ENCODE measurements around the gene PRPSAP1. TPM values are rescaled to one million over a fixed set of nuclear protein-coding genes. Genes with fewer than 3 reads are reported as not detected.

PRPSAP1 gene
- total RNA-seq, 2 experiments from 2014 or later = 58.7 to 63.0 TPM

- Mint-ChIP-seq H3K27ac (no peak overlapping the region), H3K9me3 (no peaks in the 10 kb centered on the region), H3K4me3 (no peak overlapping the region), H3K36me3 (ENCODE audit: low read depth) (peaks cover 4% of the 10 kb centered on the region), H3K27me3 (no peaks in the 10 kb centered on the region), H3K4me1 (peaks cover 12% of the 10 kb centered on the region)
- no peak for DNase-seq
- POLR2A ChIA-PET = no interaction called here
- CTCF ChIA-PET = interaction anchor here (0.7 to 4.4 kb wide), 5 partner anchors 8 to 88 kb away, joined by 3 to 23 read pairs (median 6); no protein-coding TSS in a partner anchor
Observed at GRCh38 chr17:76388966-76389888, 35.5 kb upstream of the PRPSAP1 start.

DNA sequence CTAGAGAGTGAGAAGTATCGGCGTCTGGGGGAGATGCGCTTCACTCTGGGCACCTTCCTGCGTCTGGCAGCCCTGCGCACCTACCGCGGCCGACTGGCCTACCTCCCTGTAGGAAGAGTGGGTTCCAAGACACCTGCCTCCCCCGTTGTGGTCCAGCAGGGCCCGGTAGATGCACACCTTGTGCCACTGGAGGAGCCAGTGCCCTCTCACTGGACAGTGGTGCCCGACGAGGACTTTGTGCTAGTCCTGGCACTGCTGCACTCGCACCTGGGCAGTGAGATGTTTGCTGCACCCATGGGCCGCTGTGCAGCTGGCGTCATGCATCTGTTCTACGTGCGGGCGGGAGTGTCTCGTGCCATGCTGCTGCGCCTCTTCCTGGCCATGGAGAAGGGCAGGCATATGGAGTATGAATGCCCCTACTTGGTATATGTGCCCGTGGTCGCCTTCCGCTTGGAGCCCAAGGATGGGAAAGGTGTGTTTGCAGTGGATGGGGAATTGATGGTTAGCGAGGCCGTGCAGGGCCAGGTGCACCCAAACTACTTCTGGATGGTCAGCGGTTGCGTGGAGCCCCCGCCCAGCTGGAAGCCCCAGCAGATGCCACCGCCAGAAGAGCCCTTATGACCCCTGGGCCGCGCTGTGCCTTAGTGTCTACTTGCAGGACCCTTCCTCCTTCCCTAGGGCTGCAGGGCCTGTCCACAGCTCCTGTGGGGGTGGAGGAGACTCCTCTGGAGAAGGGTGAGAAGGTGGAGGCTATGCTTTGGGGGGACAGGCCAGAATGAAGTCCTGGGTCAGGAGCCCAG is 33.5 kb upstream of the PRPSAP1 start:
- ChIA-PET POLR2A (no interaction called here), CTCF (interaction anchor here (1.0 to 4.8 kb wide), 6 partner anchors 11 to 491 kb away, joined by 3 to 59 read pairs (median 15); partner anchors contain the start of genes PRPSAP1 and TRIM65)
- H3K4me1 Mint-ChIP-seq = peaks cover 18% of the 10 kb centered on the region
- no peak overlapping the region for H3K4me3 Mint-ChIP-seq
- DNase-seq = no peak
- H3K27ac Mint-ChIP-seq = no peak overlapping the region
- peaks cover 1% of the 10 kb centered on the region for H3K36me3 Mint-ChIP-seq (ENCODE audit: low read depth)
- no peaks in the 10 kb centered on the region for H3K9me3 Mint-ChIP-seq
- peaks cover 2% of the 10 kb centered on the region for H3K27me3 Mint-ChIP-seq

GRCh38 chr17:76385892-76386786 is 32.4 kb upstream of the PRPSAP1 start:
- peak; percentile 88 for DNase-seq
- Mint-ChIP-seq H3K4me1 (peaks cover 18% of the 10 kb centered on the region), H3K9me3 (no peaks in the 10 kb centered on the region), H3K27ac (peak overlapping the region; percentile 19), H3K36me3 (ENCODE audit: low read depth) (no peaks in the 10 kb centered on the region), H3K4me3 (peak overlapping the region; percentile 19), H3K27me3 (peaks cover 2% of the 10 kb centered on the region)
- ChIA-PET POLR2A (no interaction called here), CTCF (interaction anchor here (0.6 to 4.8 kb wide), 19 partner anchors 10 to 490 kb away, joined by 3 to 59 read pairs (median 5); partner anchors contain the start of genes PRPSAP1, RHBDF2 and TRIM65)

DNA sequence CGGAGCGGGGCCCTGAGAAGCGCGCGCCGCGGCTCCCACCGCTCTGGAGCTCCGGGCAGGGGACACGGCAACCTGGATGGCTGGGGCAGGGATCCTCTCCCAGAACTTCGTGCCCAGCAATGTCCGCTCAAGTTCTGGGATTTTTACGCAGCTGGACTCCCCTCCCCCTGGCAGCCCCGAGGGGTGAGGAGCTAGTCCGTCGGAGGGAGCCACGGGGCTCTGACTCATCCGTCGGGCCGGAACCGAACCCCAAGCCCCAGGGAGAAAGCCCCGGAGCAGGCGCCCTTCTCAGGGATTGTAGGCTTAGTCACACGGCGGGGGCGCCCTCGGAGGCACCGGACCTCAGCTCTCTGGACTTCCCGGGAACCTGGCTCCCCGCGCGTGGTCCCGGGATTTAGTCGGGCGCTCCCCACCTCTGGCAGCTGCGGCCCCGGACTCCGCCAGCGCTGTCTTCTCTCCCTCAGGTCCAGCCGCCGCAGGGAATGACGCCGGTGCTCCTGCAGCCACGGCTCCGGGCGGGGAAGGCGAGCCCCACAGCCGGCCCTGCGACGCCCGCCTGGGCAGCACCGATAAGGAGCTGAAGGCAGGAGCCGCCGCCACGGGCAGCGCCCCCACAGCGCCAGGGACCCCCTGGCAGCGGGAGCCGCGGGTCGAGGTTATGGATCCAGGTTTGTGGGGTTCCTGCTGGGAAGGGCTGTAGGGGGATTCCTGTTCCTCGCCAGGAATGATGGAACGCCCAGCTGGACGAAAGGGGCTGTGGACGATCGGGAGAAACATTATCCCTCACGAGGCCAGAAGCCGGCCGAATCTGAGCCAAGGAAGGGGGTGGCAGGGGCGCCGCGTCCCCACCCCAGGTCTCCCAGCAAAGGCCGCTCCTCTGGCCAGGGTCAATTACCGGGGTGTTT is 31.5 kb upstream of the PRPSAP1 start:
- Mint-ChIP-seq H3K36me3 (ENCODE audit: low read depth) (no peaks in the 10 kb centered on the region), H3K9me3 (no peaks in the 10 kb centered on the region), H3K4me3 (peak overlapping the region; percentile 45), H3K27ac (no peak overlapping the region), H3K4me1 (peaks cover 18% of the 10 kb centered on the region), H3K27me3 (peaks cover 2% of the 10 kb centered on the region)
- peak; percentile 29 for DNase-seq
- ChIA-PET CTCF (interaction anchor here (0.6 to 4.8 kb wide), 26 partner anchors 8 to 380 kb away, joined by 3 to 59 read pairs (median 4); partner anchors contain the start of genes PRPSAP1 and RHBDF2), POLR2A (interaction anchor here (0.6 to 1.1 kb wide), 2 partner anchors 32 to 64 kb away, joined by 3 to 4 read pairs; no protein-coding TSS in a partner anchor)

DNA sequence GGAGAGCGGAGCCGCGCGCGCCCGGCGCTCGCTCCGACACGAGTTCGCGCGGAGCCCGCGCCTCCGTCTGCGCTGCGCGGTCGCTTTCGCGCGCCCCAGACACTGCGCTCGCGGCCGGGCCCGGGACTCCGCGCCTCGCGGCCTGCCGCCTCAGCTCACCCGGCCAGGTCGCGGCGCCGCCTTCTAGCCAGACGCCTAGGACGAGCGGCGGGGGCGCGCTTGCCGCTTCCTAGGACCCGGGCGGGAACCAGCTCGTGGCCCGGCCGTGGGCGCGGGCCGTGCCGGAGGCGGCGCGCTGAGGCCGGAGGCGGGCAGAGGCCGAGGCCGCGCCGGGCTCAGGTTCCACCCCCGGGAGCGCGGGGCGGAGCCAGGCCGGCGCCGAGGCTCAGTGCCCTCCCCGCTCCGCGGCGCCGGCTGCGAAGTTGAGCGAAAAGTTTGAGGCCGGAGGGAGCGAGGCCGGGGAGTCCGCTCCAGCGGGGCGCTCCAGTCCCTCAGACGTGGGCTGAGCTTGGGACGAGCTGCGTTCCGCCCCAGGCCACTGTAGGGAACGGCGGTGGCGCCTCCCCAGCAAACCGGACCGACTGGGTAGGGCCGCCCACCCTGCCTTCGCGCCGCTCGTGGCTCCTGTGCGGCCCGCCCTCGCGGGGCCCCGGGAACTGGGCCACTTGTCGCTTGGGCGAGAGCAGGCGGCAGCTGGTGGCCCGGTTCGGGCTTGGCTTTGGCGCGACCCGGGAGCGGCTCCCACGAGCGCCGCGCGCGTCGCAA is 30.7 kb upstream of the PRPSAP1 start, which contains the start of gene SPHK1:
Gene SPHK1, plus strand, starts transcription at position 388 of the 765 bp plus-strand sequence. CDS start 1,036 bp downstream, outside the sequence.
- H3K4me1 Mint-ChIP-seq = peaks cover 18% of the 10 kb centered on the region
- peak within 1 kb of the TSS; percentile 79 for H3K4me3 Mint-ChIP-seq
- no peaks in the 10 kb centered on the region for H3K36me3 Mint-ChIP-seq (ENCODE audit: low read depth)
- no peaks in the 10 kb centered on the region for H3K9me3 Mint-ChIP-seq
- peak within 1 kb of the TSS; percentile 86 for H3K27ac Mint-ChIP-seq
- H3K27me3 Mint-ChIP-seq = peaks cover 2% of the 10 kb centered on the region
- peak; percentile 66 for DNase-seq
- CTCF ChIA-PET = interaction anchor here (0.5 to 4.8 kb wide), 20 partner anchors 8 to 1645 kb away, joined by 3 to 59 read pairs (median 4); partner anchors contain the start of genes PRPSAP1 and RHBDF2
- POLR2A ChIA-PET = interaction anchor here (0.6 to 1.1 kb wide), 2 partner anchors 31 to 65 kb away, joined by 3 to 4 read pairs; no protein-coding TSS in a partner anchor

GRCh38 chr17:76383546-76384221 is 30.0 kb upstream of the PRPSAP1 start:
- H3K27ac Mint-ChIP-seq = peak overlapping the region; percentile 86
- ChIA-PET CTCF (interaction anchor here (0.5 to 4.8 kb wide), 10 partner anchors 7 to 370 kb away, joined by 3 to 59 read pairs (median 6); partner anchors contain the start of gene PRPSAP1), POLR2A (interaction anchor here (0.7 kb wide), 1 partner anchor 384 kb away, joined by 3 read pairs; no protein-coding TSS in a partner anchor)
- H3K4me1 Mint-ChIP-seq = peaks cover 20% of the 10 kb centered on the region
- H3K27me3 Mint-ChIP-seq = peaks cover 2% of the 10 kb centered on the region
- peak; percentile 64 for DNase-seq
- peak overlapping the region; percentile 79 for H3K4me3 Mint-ChIP-seq
- no peaks in the 10 kb centered on the region for H3K36me3 Mint-ChIP-seq (ENCODE audit: low read depth)
- H3K9me3 Mint-ChIP-seq = no peaks in the 10 kb centered on the region

DNA sequence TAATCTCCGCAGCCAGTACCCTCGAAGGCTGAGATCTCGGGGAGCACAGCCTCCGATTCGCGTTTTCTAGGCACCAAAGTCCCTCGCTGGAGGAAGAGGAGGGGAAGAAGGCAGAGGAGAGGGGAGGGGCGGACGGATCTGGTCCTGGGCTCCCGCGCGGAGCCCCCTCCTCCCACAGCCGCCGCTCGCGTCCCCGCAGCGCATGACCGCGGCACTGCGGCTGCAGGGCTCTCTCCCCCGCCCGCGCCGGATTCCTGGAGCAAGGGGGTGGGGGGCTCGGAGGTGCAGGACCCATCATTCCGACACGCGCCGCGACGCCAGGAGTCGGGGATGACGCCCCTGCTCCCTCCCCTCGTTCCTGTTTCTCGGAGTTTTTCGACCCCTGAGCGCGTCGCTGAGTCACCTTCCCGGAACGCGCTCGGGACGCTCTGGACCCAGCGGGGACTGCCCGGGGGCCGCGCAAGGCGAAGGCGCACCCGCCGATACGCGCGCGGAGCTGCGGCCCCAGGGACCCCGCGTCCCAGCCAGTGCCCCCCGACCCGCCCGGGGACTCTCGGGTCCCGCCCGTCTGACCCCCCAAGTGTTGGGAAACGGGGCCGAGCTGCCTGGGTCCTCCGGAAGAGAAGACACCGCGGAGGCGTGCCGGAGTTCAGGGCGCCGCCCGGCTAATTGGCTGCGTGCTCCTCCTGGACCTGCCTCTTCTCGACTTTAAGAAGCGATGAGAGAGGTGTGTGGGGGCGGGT is 29.3 kb upstream of the PRPSAP1 start:
- H3K27me3 Mint-ChIP-seq = peaks cover 2% of the 10 kb centered on the region
- H3K36me3 Mint-ChIP-seq (ENCODE audit: low read depth) = no peaks in the 10 kb centered on the region
- H3K4me3 Mint-ChIP-seq = peak overlapping the region; percentile 79
- peak; percentile 74 for DNase-seq
- H3K27ac Mint-ChIP-seq = peak overlapping the region; percentile 69
- peaks cover 24% of the 10 kb centered on the region for H3K4me1 Mint-ChIP-seq
- H3K9me3 Mint-ChIP-seq = no peaks in the 10 kb centered on the region
- CTCF ChIA-PET = interaction anchor here (0.5 to 4.0 kb wide), 6 partner anchors 13 to 641 kb away, joined by 3 to 59 read pairs (median 9); partner anchors contain the start of gene PRPSAP1
- POLR2A ChIA-PET = interaction anchor here (0.6 to 0.7 kb wide), 2 partner anchors 147 to 383 kb away, joined by 3 to 4 read pairs; no protein-coding TSS in a partner anchor

- no peaks in the 10 kb centered on the region for H3K9me3 Mint-ChIP-seq
- H3K27ac Mint-ChIP-seq = peak overlapping the region; percentile 69
- H3K4me1 Mint-ChIP-seq = peaks cover 26% of the 10 kb centered on the region
- peaks cover 2% of the 10 kb centered on the region for H3K27me3 Mint-ChIP-seq
- ChIA-PET POLR2A (interaction anchor here (0.6 kb wide), 1 partner anchor 148 kb away, joined by 4 read pairs; no protein-coding TSS in a partner anchor), CTCF (interaction anchor here (0.5 to 3.3 kb wide), 6 partner anchors 7 to 641 kb away, joined by 3 to 14 read pairs (median 6); partner anchors contain the start of gene PRPSAP1)
- peak overlapping the region; percentile 79 for H3K4me3 Mint-ChIP-seq
- DNase-seq = no peak
- no peaks in the 10 kb centered on the region for H3K36me3 Mint-ChIP-seq (ENCODE audit: low read depth)
Observed at GRCh38 chr17:76382351-76382802, 28.7 kb upstream of the PRPSAP1 start.

Measured in activated CD4-positive, alpha-beta T cell treated with anti-CD3 and anti-CD28 coated beads, Interleukin-2, amount 10 ng/mL, durations not matched to agents 7 days and 5 days (primary cell).